ENCODE results near the gene PLA2G5.

The PLA2G5 gene

DNA sequence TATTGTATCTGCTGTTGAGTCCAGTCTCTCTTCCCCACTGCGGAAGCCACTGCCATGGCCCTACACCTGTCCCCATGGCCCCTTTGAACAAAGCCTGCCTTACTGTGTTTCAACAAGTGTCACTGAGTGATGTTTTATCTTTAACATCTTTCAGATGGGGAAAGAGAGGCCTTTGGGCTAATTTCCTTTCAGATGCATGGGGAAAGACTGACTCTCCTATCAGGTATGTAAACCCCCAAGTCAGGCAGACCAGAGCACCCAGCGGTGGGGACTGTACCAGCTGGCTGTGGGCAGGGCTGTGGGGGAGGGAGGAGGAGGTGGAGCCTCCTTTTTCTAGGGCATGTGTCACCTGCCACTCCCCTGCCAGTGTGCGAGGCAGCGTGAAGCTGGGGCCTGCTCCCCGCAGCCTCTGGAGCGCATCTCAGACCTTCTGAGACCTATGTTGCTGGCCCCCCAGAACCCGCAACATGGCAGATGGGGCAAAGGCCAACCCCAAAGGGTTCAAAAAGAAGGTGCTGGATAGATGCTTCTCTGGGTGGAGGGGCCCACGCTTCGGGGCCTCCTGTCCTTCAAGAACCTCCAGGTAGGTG lies 69.1 kb downstream of the PLA2G5 start, which contains the start of gene PLA2G2F:
TSS of gene PLA2G2F (plus strand) at position 363 of the 590 bp plus-strand sequence. CDS start at position 468, 105 bp downstream.
- TF ChIP-seq, protein P1, sequence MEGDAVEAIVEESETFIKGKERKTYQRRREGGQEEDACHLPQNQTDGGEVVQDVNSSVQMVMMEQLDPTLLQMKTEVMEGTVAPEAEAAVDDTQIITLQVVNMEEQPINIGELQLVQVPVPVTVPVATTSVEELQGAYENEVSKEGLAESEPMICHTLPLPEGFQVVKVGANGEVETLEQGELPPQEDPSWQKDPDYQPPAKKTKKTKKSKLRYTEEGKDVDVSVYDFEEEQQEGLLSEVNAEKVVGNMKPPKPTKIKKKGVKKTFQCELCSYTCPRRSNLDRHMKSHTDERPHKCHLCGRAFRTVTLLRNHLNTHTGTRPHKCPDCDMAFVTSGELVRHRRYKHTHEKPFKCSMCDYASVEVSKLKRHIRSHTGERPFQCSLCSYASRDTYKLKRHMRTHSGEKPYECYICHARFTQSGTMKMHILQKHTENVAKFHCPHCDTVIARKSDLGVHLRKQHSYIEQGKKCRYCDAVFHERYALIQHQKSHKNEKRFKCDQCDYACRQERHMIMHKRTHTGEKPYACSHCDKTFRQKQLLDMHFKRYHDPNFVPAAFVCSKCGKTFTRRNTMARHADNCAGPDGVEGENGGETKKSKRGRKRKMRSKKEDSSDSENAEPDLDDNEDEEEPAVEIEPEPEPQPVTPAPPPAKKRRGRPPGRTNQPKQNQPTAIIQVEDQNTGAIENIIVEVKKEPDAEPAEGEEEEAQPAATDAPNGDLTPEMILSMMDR (IDR thresholded peaks at IDR 0.05; ENCODE audit: low read length) = no peak
- no peak for TF ChIP-seq EZH2 (IDR thresholded peaks at IDR 0.05; ENCODE audit: borderline replicate concordance, low read length)
- H3K27ac ChIP-seq (ENCODE audit: low read depth, low read length, poor library complexity, severe bottlenecking) = no peak within 1 kb of the TSS

GRCh38 chr1:20139776-20140612 lies 70.0 kb downstream of the PLA2G5 start:
- Histone ChIP-seq H3K27me3 (ENCODE audit: insufficient read depth, low read length) (no peaks in the 10 kb centered on the region), H3K9ac (ENCODE audit: low read length) (no peak overlapping the region), H3F3A (ENCODE audit: insufficient read depth, low read length) (no peaks in the 10 kb centered on the region), H3K36me3 (ENCODE audit: insufficient read depth, low read length) (no peaks in the 10 kb centered on the region), H4K20me1 (ENCODE audit: insufficient read depth, low read length) (no peaks in the 10 kb centered on the region), H3K27ac (ENCODE audit: low read depth, low read length, poor library complexity, severe bottlenecking) (no peak overlapping the region), H3K79me2 (ENCODE audit: insufficient read depth, low read length) (no peaks in the 10 kb centered on the region), H2AFZ (ENCODE audit: low read length) (no peak overlapping the region), H3K4me3 (ENCODE audit: low read depth, low read length, poor library complexity, severe bottlenecking) (no peak overlapping the region), H3K4me2 (ENCODE audit: low read length) (no peak overlapping the region), H3K4me1 (ENCODE audit: insufficient read depth, low read length, severe bottlenecking) (no peaks in the 10 kb centered on the region), H3K9me2 (ENCODE audit: low read depth, low read length) (no peaks in the 10 kb centered on the region), H3K9me3 (ENCODE audit: low read length) (no peaks in the 10 kb centered on the region)
- TF ChIP-seq, protein P1 (IDR thresholded peaks at IDR 0.05; ENCODE audit: low read length) = no peak
- TF ChIP-seq EZH2 (IDR thresholded peaks at IDR 0.05; ENCODE audit: borderline replicate concordance, low read length) = no peak

More for the DNA sequence above, 69.1 kb downstream of the PLA2G5 start, which contains the start of gene PLA2G2F:
- H3F3A ChIP-seq (ENCODE audit: insufficient read depth, low read length) = no peaks in the 10 kb centered on the region
- H3K36me3 ChIP-seq (ENCODE audit: insufficient read depth, low read length) = no peaks in the 10 kb centered on the region
- H3K9ac ChIP-seq (ENCODE audit: low read length) = no peak within 1 kb of the TSS
- no peak within 1 kb of the TSS for H3K4me3 ChIP-seq (ENCODE audit: low read depth, low read length, poor library complexity, severe bottlenecking)
- no peaks in the 10 kb centered on the region for H3K27me3 ChIP-seq (ENCODE audit: insufficient read depth, low read length)
- no peaks in the 10 kb centered on the region for H3K4me1 ChIP-seq (ENCODE audit: insufficient read depth, low read length, severe bottlenecking)
- H3K9me3 ChIP-seq (ENCODE audit: low read length) = no peaks in the 10 kb centered on the region
- H3K79me2 ChIP-seq (ENCODE audit: insufficient read depth, low read length) = no peaks in the 10 kb centered on the region
- no peak within 1 kb of the TSS for H3K4me2 ChIP-seq (ENCODE audit: low read length)
- no peak within 1 kb of the TSS for H2AFZ ChIP-seq (ENCODE audit: low read length)
- no peaks in the 10 kb centered on the region for H3K9me2 ChIP-seq (ENCODE audit: low read depth, low read length)
- no peaks in the 10 kb centered on the region for H4K20me1 ChIP-seq (ENCODE audit: insufficient read depth, low read length)

- H3K27me3 ChIP-seq (ENCODE audit: insufficient read depth, low read length) = no peaks in the 10 kb centered on the region
- no peaks in the 10 kb centered on the region for H3K9me3 ChIP-seq (ENCODE audit: low read length)
- H3K36me3 ChIP-seq (ENCODE audit: insufficient read depth, low read length) = no peaks in the 10 kb centered on the region
- no peak overlapping the region for H3K4me2 ChIP-seq (ENCODE audit: low read length)
- no peak overlapping the region for H3K9ac ChIP-seq (ENCODE audit: low read length)
- H3K79me2 ChIP-seq (ENCODE audit: insufficient read depth, low read length) = no peaks in the 10 kb centered on the region
- H3K27ac ChIP-seq (ENCODE audit: low read depth, low read length, poor library complexity, severe bottlenecking) = no peak overlapping the region
- H3K9me2 ChIP-seq (ENCODE audit: low read depth, low read length) = no peaks in the 10 kb centered on the region
- H4K20me1 ChIP-seq (ENCODE audit: insufficient read depth, low read length) = no peaks in the 10 kb centered on the region
- no peak overlapping the region for H3K4me3 ChIP-seq (ENCODE audit: low read depth, low read length, poor library complexity, severe bottlenecking)
- no peak for TF ChIP-seq EZH2 (IDR thresholded peaks at IDR 0.05; ENCODE audit: borderline replicate concordance, low read length)
- TF ChIP-seq, protein P1 (IDR thresholded peaks at IDR 0.05; ENCODE audit: low read length) = no peak
- H3K4me1 ChIP-seq (ENCODE audit: insufficient read depth, low read length, severe bottlenecking) = no peaks in the 10 kb centered on the region
- no peak overlapping the region for H2AFZ ChIP-seq (ENCODE audit: low read length)
- H3F3A ChIP-seq (ENCODE audit: insufficient read depth, low read length) = no peaks in the 10 kb centered on the region
Observed at GRCh38 chr1:20141001-20141400, 71.0 kb downstream of the PLA2G5 start.

All from OCI-LY1 (cell line).